Measurements from ENCODE around the gene MACROD2.

GRCh38 chr20:14865169-14865568 lies 869.9 kb downstream of the MACROD2 start:
- TF ChIP-seq REST (IDR thresholded peaks at IDR 0.05; ENCODE audit: insufficient read depth in 1 of 2, low read depth in 2 of 2, low read length in 2 of 2) (no peak), FOXP2 (optimal IDR thresholded peaks at IDR 0.05; ENCODE audit: borderline replicate concordance, extremely low read depth, extremely low read length, insufficient read depth) (no peak)
